NCI-H2081 (cell line): ENCODE results near the gene NDFIP1.

Source experiments
- DNase-seq, 2 experiments: peaks; one replicate each; lab custom pipeline; 2025; lab: John Stamatoyannopoulos, UW

Gene NDFIP1

DNA sequence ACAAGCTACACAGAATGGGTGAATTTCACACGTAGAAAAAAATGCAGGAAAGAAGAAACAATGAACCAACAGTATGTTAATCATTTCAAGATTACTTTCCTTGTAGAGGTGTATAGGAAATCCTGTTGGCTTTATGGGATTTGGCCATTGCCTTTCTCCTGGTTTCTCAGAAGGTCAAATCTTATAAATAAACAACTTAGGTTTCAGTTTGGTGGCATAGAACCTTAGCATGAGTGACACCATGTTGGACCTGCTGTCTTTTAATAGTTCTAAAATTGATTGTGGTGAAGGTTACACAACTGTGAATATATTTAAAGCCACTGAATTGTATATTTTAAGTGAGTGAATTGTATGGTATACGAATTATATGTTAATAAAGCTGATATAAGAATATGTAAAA lies 16.7 kb upstream of the NDFIP1 start:
- DNase-seq: no peak

DNA sequence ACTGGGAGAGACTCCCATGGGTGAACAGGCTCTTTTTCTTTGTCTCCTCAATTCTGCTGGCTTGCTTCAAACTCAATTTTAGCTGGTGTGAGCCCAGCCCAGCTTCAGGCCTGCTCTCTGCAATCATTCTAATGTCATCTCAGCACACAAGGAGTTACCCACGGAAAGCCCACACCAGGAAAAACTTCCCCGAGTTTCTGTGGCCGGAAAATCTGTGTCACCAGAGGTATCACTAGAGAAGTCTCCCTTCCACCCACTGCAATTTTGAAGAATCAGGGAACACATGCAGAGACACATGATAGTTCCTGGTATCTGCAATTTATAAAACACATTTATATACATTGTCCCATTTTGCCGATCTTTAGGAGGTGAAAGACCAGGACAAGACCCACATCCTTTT lies 13.5 kb upstream of the NDFIP1 start:
- DNase-seq: no peak

DNA sequence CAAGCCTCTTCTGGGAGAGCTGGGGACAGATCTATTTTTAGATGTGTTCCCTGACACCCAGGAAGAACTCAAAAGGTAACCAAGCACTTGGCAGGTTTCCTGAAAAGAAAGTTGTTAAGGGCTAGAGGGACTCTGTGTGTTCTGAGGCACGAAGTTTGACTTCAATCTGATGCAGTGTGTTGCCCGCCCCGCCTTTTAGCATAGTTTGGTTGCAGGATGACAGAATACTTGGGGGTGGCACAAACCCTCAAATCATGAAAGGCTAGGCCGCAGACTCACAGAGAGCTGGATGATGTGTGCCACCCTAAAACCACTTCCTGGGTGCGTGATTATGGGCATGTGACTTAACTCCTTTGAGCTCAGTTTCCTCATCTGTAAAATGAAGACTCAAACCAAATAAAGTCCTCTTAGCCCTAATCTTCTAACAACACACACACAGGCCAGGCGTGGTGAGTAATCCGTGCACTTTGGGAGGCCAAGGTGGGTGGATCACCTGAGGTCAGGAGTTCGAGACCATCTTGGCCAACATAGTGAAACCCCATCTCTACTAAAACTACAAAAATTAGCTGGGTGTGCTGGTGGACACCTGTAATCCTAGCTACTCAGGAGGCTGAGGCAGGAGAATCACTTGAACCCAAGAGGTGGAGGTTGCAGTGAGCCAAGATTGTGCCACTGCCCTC lies 12.8 kb upstream of the NDFIP1 start:
- no peak for DNase-seq

DNA sequence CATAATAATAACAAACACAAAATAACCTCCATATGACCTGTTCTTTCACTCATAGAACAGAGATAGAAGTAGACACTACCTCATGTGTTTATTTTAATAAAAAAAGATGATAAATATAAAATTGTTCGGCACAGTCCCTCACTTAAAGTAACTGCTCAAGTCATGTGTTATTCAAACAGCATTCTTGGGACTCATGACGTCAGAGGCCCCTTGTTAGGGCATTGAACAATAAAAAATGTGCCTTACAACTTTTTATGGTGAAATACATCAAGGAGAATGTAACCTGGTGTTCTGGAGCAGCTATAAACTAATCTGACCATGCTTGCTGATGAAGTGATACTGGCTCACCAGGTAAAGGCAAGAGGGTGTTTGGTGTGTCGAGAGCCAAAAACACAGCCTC lies 12.2 kb upstream of the NDFIP1 start:
- DNase-seq: no peak

DNA sequence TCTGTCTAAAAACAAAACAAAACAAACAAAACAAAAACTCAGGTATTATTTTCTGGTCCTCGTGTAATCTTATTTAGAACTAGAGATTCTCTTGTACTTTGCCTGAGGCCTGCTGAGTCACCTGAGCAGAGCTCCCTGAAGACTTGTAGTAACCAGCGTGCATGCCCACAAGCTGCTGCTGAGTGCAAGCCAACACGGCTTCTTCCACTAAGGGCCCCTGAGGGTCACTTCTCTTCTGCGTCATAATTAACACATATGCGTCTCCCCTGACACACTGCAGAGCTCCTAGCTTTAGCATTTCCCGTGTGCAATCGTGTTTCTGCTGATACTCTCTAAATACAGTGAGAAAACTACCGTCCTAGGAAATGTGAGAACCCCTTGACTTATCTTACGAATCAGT lies 10.9 kb upstream of the NDFIP1 start:
- no peak for DNase-seq

DNA sequence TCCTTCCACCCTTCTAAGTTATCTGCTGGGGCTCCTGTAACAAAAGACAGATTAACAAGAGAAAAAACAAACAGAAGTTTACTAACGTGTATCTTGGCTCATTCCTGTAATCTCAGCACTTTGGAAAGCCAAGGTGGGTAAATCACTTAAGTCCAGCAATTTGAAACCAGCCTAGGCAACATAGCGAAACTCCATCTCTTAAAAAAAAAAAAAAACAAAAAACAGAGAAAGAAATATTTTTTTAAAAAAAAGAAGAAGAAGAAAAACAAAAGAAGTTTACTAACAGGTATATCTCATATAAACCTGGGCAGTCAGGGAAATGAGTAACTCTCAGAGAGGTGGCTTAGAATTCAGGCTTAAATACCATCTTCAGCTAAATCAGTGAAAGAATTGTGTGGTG lies 10.3 kb upstream of the NDFIP1 start:
- DNase-seq: no peak

DNA sequence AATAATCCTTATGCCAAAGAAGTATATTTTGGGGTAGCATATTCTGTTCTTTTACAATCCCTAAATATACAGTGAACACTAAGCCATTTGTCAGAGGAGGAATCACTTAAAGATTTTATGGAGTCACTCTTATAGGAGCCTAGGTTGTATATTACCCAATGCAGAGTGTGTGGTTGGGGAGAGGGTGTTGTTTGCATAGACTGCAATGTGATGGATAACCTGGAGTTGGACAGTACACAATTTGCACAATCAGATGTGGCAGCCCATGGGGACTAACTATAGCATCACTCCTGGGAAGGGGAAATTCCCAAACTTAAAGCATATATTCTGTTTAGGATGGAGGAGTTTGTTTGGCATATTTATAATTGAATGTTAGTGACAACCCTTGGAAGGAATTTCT lies 9.6 kb upstream of the NDFIP1 start:
- DNase-seq: no peak

DNA sequence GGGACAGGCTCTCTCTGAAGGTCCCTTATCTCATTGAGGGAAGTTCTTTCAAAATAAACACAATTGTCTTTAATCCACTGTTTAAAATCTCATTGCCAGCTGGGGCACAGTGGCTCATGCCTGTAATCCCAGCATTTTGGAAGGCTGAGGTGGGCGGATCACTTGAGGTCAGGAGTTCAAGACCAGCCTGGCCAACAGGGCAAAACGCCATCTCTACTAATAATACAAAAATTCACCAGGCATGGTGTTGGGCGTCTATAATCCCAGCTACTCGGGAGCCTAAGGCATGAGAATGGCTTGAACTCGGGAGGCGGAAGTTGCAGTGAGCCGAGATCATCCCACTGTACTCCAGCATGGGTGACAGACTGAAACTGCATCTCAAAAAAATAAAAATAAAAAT lies 8.3 kb upstream of the NDFIP1 start:
- DNase-seq: no peak

DNA sequence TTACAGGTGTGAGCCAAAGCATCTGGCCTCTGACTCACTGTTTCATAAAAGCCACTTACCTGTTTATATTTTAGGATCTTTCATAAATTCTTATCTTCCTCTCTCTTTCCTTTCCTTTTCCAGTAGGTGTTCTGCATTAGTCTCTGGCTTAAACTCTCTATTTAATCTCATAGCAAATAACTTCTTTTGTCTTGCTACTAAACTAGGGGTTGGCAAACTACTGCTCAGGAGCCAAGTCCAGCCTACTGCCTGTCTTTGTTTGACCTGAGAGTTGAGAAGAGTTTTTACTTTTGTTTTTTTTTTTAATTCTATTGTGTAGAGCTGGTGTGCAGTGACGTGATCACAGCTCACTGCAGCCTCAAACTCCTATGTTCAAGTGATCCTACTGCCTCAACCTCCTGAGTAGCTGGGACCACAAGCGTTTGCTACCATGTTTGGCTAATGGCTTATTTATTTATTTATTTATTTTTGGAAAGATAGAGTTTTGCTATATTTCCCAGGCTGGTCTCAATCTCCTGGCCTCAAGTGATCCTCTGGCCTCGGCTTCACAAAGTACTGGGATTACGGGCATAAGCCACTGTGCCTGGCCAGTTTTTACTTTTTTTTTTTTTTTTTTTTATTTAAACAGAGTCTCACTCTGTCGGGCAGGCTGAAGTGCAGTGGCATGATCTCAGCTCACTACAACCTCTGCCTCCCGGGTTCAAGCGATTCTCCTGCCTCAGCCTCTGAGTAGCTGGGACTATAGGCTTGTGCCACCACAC lies 5.4 kb upstream of the NDFIP1 start:
- DNase-seq: no peak

DNA sequence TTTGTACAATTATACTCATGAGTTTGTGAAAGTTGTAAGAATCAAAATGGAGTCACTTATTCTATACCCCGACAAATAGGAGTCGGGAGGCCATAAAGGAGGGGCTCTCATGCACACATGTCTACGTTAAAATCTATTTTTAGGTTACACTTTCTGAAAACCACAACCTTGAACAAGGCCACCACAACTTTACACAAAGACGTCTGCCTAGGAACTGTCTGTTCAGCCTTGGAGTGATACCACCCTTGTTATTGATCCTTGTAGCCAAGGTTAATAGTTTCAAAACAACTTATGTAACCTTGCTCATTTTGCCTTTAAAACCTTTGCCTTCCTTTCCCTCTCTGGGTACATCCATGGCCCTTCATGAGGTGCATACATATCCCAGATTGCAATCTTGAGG lies 4.1 kb upstream of the NDFIP1 start:
- DNase-seq: no peak

DNA sequence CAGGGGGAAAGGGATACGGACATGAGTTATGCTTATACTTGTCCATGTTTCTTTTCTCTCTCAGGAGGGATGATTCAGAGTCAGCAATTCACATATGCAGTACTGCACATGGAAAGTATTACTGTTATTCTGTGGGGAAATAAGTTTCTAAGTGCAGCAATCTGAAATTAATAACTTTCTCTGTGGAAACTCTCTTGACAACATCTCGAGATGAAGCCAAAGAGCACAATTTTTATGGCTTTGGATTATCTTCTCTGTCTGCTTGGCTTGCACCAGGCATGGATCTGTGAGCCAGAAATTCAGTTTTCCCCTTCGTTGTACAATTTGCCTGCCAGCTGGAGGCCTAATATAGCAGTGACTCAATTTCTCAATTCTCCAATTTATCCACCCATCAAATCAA lies 2.5 kb upstream of the NDFIP1 start:
- no peak for DNase-seq

DNA sequence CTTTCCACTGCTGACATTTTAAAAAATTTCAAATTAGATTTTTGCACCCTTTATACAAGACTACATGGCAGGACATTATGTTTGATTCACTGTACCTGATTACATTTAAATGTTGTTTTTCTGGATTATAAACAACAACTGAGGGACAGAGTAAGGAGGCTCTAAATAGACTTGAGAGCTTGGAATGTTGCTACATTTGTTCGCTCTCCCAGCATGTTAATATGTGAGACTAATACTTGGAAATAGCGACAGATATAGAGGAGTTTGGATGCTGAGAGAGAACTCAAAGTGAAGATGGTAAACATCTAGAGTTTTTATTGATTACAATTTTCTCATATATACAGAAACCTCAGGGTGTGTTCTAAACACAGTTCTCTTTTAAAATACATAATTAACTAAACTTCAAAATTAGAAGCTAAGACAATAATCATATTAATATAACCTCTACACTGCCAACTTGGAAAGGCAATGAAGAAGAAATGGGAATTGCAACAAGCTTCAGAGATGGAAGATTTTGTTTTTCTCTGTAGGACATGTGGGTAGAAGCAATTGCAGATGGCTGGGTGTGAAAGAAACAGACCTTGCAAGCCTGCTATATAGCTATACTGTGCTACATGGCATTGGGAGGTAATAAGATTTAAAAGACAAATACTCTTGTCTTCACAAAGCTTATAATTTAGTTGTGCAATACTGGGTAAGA lies 1.4 kb upstream of the NDFIP1 start:
- DNase-seq: no peak

DNA sequence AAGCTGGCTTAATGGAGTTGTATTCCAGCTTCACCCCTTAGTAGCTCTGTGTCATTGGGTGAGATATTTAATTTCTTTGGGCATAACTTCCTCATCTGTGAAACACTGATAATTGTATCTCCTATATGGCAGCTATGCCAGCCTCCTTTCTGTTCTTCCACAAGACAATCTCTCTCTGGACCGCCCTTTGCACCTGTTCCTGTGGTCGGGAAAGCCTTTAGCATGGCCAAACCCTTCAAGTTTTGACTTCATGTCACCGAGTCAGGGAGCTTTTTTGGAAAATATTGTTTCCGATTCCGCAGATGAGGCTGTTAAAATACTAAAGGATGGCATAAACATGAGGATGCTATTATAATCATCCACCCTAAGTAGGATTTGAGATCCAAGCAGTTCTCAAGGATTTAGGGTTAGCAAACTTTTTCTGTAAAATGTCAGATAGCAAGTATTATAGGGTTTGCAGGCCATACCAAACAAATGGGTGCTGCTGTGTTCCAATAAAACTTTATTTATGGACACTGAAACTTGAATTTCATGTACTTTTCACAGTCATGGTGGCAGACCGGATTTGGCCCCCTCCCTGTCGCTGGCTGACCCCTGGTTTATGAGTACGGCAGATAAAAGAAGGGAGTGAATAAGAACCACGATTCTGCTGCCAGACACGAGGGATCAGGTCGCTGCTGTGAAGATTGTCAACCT lies 695 bp upstream of the NDFIP1 start:
- DNase-seq: no peak

DNA sequence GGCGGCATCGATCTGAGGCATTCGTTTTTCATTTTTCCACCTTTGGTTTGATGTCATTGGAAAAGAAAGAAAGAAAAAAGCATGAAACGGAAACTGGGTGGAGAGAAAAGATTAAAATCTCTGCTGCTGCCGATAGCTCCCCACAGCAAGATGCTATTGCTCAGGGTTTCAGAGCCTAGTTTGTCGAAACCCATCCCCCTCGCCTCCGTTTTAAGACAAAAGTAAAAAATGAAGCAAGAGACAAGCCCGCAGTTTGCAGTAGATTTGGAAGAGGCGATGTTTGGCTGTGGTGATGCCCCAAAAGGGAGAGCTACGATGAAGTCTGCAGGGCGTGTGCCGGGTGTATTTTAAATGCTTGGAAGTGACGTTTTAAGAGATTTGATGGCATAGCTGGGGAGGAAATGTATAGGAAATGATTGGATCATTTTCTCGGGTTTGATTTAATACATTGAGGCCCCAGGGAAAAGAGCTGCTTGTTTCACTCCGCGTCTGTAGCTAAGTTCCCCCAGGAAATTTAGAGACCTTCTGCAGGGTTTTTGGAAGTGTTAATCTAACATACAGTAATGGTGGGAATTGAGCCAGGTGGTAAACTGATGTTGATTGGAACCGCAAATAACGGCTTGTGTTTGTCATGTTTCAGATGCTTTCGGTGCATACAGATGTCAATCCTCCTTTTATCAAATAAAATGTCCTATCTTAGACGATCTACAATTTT lies 909 bp downstream of the NDFIP1 start:
- DNase-seq: no peak

DNA sequence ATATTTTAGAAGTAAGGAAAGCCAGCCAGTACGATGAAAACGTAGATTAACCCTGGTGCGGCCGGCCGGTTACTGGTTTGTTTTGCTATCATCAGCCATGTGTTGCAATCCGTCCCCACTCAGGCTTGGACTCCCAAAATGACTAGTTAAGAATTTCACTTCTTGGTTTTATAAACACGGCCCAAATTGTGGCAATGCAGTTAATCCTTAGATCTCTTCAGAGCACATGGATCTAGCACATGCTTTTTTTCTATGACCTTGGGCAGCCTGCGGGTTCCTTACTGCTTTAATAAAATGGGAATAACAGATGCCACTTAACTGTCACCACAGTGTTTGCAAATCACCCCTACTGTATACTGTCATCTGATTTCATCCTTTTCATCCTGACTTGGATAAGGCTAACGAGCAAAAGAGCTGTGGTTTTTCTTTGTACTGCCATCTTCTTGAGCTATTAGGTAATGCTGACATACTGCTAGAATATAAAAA lies 1.5 kb downstream of the NDFIP1 start:
- DNase-seq: peak in 1 of 2 experiments; percentile 18

DNA sequence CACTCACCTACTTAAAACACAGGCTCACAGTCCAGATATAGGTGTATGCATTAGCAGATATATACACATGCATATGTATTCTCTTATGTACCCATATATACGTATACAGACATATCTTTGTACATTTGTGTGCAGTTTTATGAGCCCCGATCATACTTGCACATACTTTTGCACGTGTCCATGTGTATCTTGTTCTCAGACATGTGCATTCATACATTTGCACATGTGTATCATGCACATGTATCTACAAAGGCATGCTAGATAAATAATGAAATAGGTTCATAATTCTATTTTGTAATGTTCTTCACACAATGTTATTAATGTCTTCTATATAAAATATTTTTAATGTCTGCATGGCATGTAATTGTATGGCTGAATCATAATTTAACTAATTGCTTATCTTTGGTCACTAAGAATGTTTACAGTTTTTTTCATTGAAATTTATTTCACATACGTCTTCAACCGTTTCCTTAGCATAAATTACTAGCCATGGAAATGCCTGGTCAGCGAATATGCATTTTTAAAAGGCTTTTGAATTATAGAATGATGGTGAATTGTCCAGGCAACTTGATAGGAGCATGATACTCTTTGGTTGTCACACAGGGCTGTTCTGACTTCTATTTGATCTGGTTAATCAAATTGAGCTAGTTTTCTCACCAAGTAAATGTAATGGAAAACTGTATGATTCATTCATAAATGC lies 2.6 kb downstream of the NDFIP1 start:
- no peak for DNase-seq

DNA sequence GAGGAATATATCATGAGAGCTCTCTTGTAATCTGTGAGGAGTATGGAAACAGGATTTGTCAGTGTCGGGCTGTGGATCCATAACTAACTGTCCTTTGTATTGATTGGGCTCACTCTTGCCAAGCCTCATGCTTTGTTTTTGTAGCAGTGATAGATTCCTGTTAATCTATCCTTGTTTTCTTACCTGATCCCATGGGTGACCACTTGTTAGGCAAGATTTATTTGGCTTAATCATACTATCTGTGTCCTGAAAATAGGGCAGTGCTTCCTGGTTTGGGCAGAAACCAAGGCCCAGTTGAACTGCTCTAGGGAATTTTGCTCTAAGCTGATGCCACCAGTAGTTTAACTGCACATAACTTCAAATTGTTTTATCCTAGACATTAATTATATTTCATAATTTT lies 6.1 kb downstream of the NDFIP1 start:
- no peak for DNase-seq

DNA sequence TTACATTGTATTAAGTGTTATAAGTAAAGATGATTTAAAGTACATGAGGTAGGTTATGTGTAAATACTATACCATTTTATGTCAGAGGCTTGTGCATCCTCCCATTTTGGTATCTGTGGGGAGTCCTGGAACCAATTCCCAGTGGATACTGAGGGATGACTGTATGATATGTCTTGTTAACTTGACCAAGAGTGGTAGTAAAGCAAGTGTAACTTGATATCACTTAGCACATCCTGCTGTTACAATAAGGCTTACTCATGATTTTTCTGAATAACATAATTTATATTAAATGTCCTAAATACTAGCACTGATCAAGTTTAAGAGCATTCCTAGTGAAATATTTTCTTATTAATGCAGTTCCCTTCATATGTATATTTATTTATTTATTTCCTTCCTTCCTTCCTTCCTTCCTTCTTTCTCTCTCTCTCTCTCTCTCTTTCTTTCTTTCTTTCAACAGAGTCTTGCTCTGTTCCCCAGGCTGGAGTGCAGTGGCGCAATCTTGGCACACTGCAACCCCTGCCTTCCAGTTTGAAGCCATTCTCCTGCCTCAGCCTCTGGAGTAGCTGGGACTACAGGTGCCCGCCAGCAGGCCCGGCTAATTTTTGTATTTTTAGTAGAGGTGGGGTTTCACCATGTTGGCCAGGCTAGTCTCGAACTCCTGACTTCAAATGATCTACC lies 7.5 kb downstream of the NDFIP1 start:
- no peak for DNase-seq

DNA sequence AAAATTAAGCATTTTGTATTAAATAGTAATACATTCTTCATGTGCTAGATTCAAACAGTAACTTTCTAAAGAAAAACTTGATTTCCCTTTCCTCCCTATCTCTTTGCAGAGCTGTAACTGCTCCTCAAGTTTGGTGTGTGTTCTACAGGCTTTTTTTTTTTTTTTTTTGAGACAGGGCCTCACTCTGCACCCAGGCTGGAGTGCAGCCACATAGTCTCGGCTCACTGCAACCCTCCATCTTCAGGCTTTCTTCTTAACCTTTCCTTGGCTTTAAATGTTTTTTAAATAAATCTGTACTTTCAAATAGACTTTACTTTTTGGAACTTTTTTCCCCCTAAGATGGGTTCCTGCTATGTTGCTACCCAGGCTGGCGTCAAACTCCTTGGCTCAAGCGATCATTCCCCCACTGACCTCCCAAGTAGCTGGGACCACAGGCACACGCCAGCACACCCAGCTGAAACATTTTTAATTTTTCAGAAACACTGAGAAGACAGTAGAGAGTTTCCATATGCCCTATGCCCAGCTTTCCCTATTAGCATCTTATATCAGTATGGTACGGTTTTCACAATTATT lies 9.1 kb downstream of the NDFIP1 start:
- DNase-seq: no peak

DNA sequence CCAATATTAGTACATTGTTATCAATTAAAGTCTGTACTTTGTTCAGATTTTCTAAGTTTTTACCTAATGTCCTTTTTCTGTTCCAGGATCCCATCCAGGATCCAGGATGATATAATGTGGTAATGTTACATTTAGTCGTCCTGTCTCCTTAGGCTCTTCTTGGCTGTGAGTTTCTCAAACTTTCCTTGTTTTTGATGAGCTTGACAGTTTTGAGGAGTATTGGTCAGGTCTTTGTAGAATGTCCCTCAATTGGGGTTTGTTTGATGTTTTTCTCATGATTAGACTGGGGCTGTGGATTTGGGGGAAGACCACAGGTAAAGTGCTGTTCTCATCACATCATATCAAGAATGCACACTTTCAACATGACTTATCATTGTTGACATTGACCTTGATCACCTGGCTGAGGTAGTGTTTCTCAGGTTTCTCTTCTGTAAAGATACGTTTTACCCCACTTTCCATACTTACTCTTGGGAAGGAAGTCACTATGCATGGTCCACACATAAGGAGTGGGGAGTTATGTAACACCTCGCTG lies 9.6 kb downstream of the NDFIP1 start:
- DNase-seq: no peak
